ENCODE measurements around the gene OR8D1. TPM values are rescaled to one million over a fixed set of nuclear protein-coding genes. Genes with fewer than 3 reads are reported as not detected.

OR8D1 gene
- total and polyA plus RNA-seq, 2 of the 8 experiments (the other 6 are each of a cell fraction or from before 2014, with no cell fraction given): not detected

GRCh38 chr11:124313131-124313530, 618 bp downstream of the OR8D1 start:
- Histone ChIP-seq H2AFZ (ENCODE audit: low read length) (no peak overlapping the region), H2BK120ac (replicated peaks; ENCODE audit: low read depth, low read length) (no peak overlapping the region), H3K79me1 (ENCODE audit: low read depth, low read length) (no peaks in the 10 kb centered on the region), H3K36me3 (ENCODE audit: control insufficient read depth in 2 of 4, insufficient read depth in 4 of 4, low read length in 3 of 4) (no peaks in the 10 kb centered on the region), H3K14ac (ENCODE audit: insufficient read length) (no peak overlapping the region), H3K9ac (replicated peaks in 1 of 4; ENCODE audit: extremely low read depth in 1 of 4, low read depth in 3 of 4, low read length in 3 of 4) (no peak overlapping the region), H3K9me3 (ENCODE audit: insufficient read depth in 2 of 2, low read depth in 1 of 2, low read length in 1 of 2) (no peaks in the 10 kb centered on the region), H3K18ac (ENCODE audit: extremely low read depth, low read length) (no peak overlapping the region), H2BK12ac (ENCODE audit: low read depth, low read length) (no peak overlapping the region), H4K91ac (replicated peaks; ENCODE audit: insufficient read length, low read length) (no peak overlapping the region), H2BK5ac (ENCODE audit: low read depth, low read length) (no peak overlapping the region), H3K56ac (replicated peaks; ENCODE audit: insufficient read length, low read depth, low read length) (no peak overlapping the region), H3K23me2 (ENCODE audit: low read depth, low read length) (no peaks in the 10 kb centered on the region; the same call in 1 of the 2 replicates), H3K4me1 (replicated peaks in 1 of 4; ENCODE audit: control insufficient read depth in 3 of 4, insufficient read depth in 4 of 4, low read length in 3 of 4) (no peaks in the 10 kb centered on the region), H2BK15ac (ENCODE audit: low read length) (no peak overlapping the region), H3K79me2 (ENCODE audit: control insufficient read depth in 1 of 2, insufficient read depth in 2 of 2, low read length in 2 of 2) (no peaks in the 10 kb centered on the region), H4K20me1 (replicated peaks in 1 of 2; ENCODE audit: control insufficient read depth in 1 of 2, insufficient read depth in 2 of 2, low read length in 2 of 2) (no peaks in the 10 kb centered on the region), H4K5ac (ENCODE audit: insufficient read length, low read depth, low read length) (no peak overlapping the region), H3K27ac (ENCODE audit: low read depth, low read length) (no peak overlapping the region), H3K23ac (ENCODE audit: insufficient read length) (no peak overlapping the region), H3K4ac (replicated peaks; ENCODE audit: insufficient read length, low read depth, low read length) (no peak overlapping the region), H3K27me3 (replicated peaks in 1 of 4; ENCODE audit: control insufficient read depth in 3 of 4, extremely low read depth in 1 of 4, insufficient read depth in 3 of 4, low read length in 3 of 4) (no peaks in the 10 kb centered on the region), H2BK20ac (ENCODE audit: low read length) (no peak overlapping the region), H2AK5ac (ENCODE audit: low read depth, low read length) (no peak overlapping the region), H3K4me2 (ENCODE audit: insufficient read depth in 1 of 2, low read depth in 2 of 2, low read length in 2 of 2) (no peak overlapping the region), H4K8ac (ENCODE audit: extremely low read depth, insufficient read depth, low read length) (no peak overlapping the region), H3K4me3 (ENCODE audit: extremely low read depth in 1 of 4, insufficient read depth in 2 of 4, low read depth in 3 of 4, low read length in 4 of 4) (no peak overlapping the region)
- 92% methylated on average over 4 of the region's 4 CpGs; no CpG with 5 or more reads in 1 of the 2 experiments for WGBS, 2 experiments (ENCODE audit: extremely low coverage in 1 of 2, insufficient coverage in 1 of 2, insufficient read length in 1 of 2, insufficient replicate concordance in 2 of 2, low coverage in 1 of 2, low lambda C conversion rate in 2 of 2, missing lambda C conversion rate in 1 of 2)
- TF ChIP-seq NANOG (IDR thresholded peaks at IDR 0.05; ENCODE audit: insufficient read depth, low read depth, low read length, poor library complexity, severe bottlenecking) (no peak), SP1 (IDR thresholded peaks at IDR 0.05; ENCODE audit: low read depth, low read length) (no peak), CHD2 (IDR thresholded peaks at IDR 0.05; ENCODE audit: low read length) (no peak), GABPA (IDR thresholded peaks at IDR 0.05; ENCODE audit: borderline replicate concordance, insufficient read depth, low read length) (no peak), SAP30 (IDR thresholded peaks at IDR 0.05; ENCODE audit: insufficient read depth, insufficient replicate concordance, low read length) (no peak), YY1 (IDR thresholded peaks at IDR 0.05; ENCODE audit: low read depth, low read length) (no peak), CTBP2 (IDR thresholded peaks at IDR 0.05; ENCODE audit: borderline replicate concordance, insufficient read depth, insufficient read length, low read length) (no peak), SIX5 (IDR thresholded peaks at IDR 0.05; ENCODE audit: low read depth, low read length) (no peak), SUZ12 (IDR thresholded peaks at IDR 0.05; ENCODE audit: low read length) (no peak), FOSL1 (IDR thresholded peaks at IDR 0.05; ENCODE audit: insufficient read depth, low read depth, low read length) (no peak), BRCA1 (IDR thresholded peaks at IDR 0.05; ENCODE audit: low read depth, low read length) (no peak), KDM1A (IDR thresholded peaks at IDR 0.05; ENCODE audit: borderline replicate concordance, low read length) (no peak)
- no peak for FAIRE-seq
- DNase-seq (ENCODE audit: low read depth in 1 of 2, low spot score in 2 of 2): no peak
- ChIA-PET CTCF (ENCODE audit: partially characterized antibody) (interaction anchor here (0.8 kb wide), 1 partner anchor 115 kb away, joined by 4 read pairs; no protein-coding TSS in a partner anchor), POLR2A (ENCODE audit: partially characterized antibody) (no interaction called here)
